Measurements from ENCODE around the gene NECTIN2. TPM values are rescaled to one million over a fixed set of nuclear protein-coding genes. Genes with fewer than 3 reads are reported as not detected.

The NECTIN2 gene
- total and polyA plus RNA-seq, 2 donors (not counting 1 experiment from before 2014, with no cell fraction given), result 0.15 to 0.32 TPM

- no peak overlapping the region for H3K4me3 ChIP-seq (ENCODE audit: control extremely low read depth in 1 of 5, extremely low read depth in 1 of 5, insufficient read depth in 1 of 5, low read depth in 2 of 5, low read length in 4 of 5)
- peaks cover 10% of the 10 kb centered on the region for H3K27me3 Mint-ChIP-seq
- 60% methylated on average over 2 of the region's 4 CpGs for WGBS (ENCODE audit: insufficient coverage)
- no peak for TF ChIP-seq EZH2 (IDR thresholded peaks at IDR 0.05; ENCODE audit: borderline replicate concordance, insufficient read depth, low read depth, low read length, poor library complexity, severe bottlenecking)
- no peak for TF ChIP-seq CTCF (IDR thresholded peaks at IDR 0.05)
- H3K9me3 ChIP-seq (ENCODE audit: control extremely low read depth in 1 of 3, control insufficient read depth in 2 of 3, insufficient read depth in 1 of 3, low read length in 2 of 3), result no peaks in the 10 kb centered on the region
- POLR2A ChIA-PET, result interaction anchor here (0.8 kb wide), 1 partner anchor 164 kb away, joined by 4 read pairs; no protein-coding TSS in a partner anchor
- H3K4me2 ChIP-seq (replicated peaks; ENCODE audit: low read depth, low read length, poor library complexity, severe bottlenecking), result no peak overlapping the region
- no peak overlapping the region for H3K4me3 Mint-ChIP-seq
- H3K36me3 ChIP-seq (replicated peaks in 1 of 2; ENCODE audit: control extremely low read depth in 1 of 2, control insufficient read depth in 1 of 2, extremely low read depth in 1 of 2, insufficient read depth in 2 of 2, low read length in 1 of 2), result no peaks in the 10 kb centered on the region
- no peak overlapping the region for H2AFZ ChIP-seq (ENCODE audit: insufficient read depth, low read depth, low read length, poor library complexity, severe bottlenecking)
- H3K27ac Mint-ChIP-seq, result no peak overlapping the region
- DNase-seq, result no peak
- no peaks in the 10 kb centered on the region for H4K20me1 ChIP-seq (ENCODE audit: control insufficient read depth, insufficient read depth, low read length, poor library complexity, severe bottlenecking)
- no peaks in the 10 kb centered on the region for H3K4me1 ChIP-seq (ENCODE audit: control insufficient read depth in 2 of 2, insufficient read depth in 2 of 2, low read length in 2 of 2)
- CTCF ChIA-PET, result no interaction called here
- peaks cover 0 to 3% (median 0%) of the 10 kb centered on the region in 4 experiments for H3K27me3 ChIP-seq (replicated peaks in 1 of 4; ENCODE audit: control extremely low read depth in 1 of 4, control insufficient read depth in 3 of 4, insufficient read depth in 4 of 4, low read length in 3 of 4)
- H3K9ac ChIP-seq (ENCODE audit: low read length), result no peak overlapping the region
- no peak overlapping the region for H3K27ac ChIP-seq (ENCODE audit: low read length in 2 of 2)
- H3K9me3 Mint-ChIP-seq (ENCODE audit: insufficient read depth), result no peaks in the 10 kb centered on the region
- intact Hi-C loops (cut with micrococcal nuclease), result no loop called here
- no peaks in the 10 kb centered on the region for H3K79me2 ChIP-seq (ENCODE audit: control insufficient read depth, insufficient read depth, low read length)
- no peaks in the 10 kb centered on the region for H3K4me1 Mint-ChIP-seq
- ATAC-seq (ENCODE audit: low read depth), result no peak
Observed at GRCh38 chr19:44872661-44873060, 26.6 kb downstream of the NECTIN2 start.

- no peaks in the 10 kb centered on the region for H3K36me3 ChIP-seq (replicated peaks in 1 of 2; ENCODE audit: control extremely low read depth in 1 of 2, control insufficient read depth in 1 of 2, extremely low read depth in 1 of 2, insufficient read depth in 2 of 2, low read length in 1 of 2)
- TF ChIP-seq EZH2 (IDR thresholded peaks at IDR 0.05; ENCODE audit: borderline replicate concordance, insufficient read depth, low read depth, low read length, poor library complexity, severe bottlenecking) (no peak), CTCF (IDR thresholded peaks at IDR 0.05) (no peak)
- H3K4me2 ChIP-seq (replicated peaks; ENCODE audit: low read depth, low read length, poor library complexity, severe bottlenecking), result no peak overlapping the region
- Mint-ChIP-seq H3K9me3 (ENCODE audit: insufficient read depth) (no peaks in the 10 kb centered on the region), H3K27me3 (peaks cover 15% of the 10 kb centered on the region), H3K27ac (no peak overlapping the region), H3K4me3 (no peak overlapping the region), H3K4me1 (no peaks in the 10 kb centered on the region)
- no peak for DNase-seq
- H3K4me1 ChIP-seq (ENCODE audit: control insufficient read depth in 2 of 2, insufficient read depth in 2 of 2, low read length in 2 of 2), result no peaks in the 10 kb centered on the region
- no peak for ATAC-seq (ENCODE audit: low read depth)
- no peaks in the 10 kb centered on the region for H4K20me1 ChIP-seq (ENCODE audit: control insufficient read depth, insufficient read depth, low read length, poor library complexity, severe bottlenecking)
- H3K4me3 ChIP-seq (ENCODE audit: control extremely low read depth in 1 of 5, extremely low read depth in 1 of 5, insufficient read depth in 1 of 5, low read depth in 2 of 5, low read length in 4 of 5), result no peak overlapping the region
- no peak overlapping the region for H3K9ac ChIP-seq (ENCODE audit: low read length)
- intact Hi-C loops (cut with micrococcal nuclease), result no loop called here
- H3K27ac ChIP-seq (ENCODE audit: low read length in 2 of 2), result no peak overlapping the region
- peaks cover 0 to 3% (median 0%) of the 10 kb centered on the region in 4 experiments for H3K27me3 ChIP-seq (replicated peaks in 1 of 4; ENCODE audit: control extremely low read depth in 1 of 4, control insufficient read depth in 3 of 4, insufficient read depth in 4 of 4, low read length in 3 of 4)
- H3K79me2 ChIP-seq (ENCODE audit: control insufficient read depth, insufficient read depth, low read length), result no peaks in the 10 kb centered on the region
- no peak overlapping the region for H2AFZ ChIP-seq (ENCODE audit: insufficient read depth, low read depth, low read length, poor library complexity, severe bottlenecking)
- POLR2A ChIA-PET, result no interaction called here
- CTCF ChIA-PET, result no interaction called here
- no peaks in the 10 kb centered on the region for H3K9me3 ChIP-seq (ENCODE audit: control extremely low read depth in 1 of 3, control insufficient read depth in 2 of 3, insufficient read depth in 1 of 3, low read length in 2 of 3)
- WGBS (ENCODE audit: insufficient coverage), result 88% methylated on average over 15 of the region's 16 CpGs
Observed at GRCh38 chr19:44874317-44874716, 28.2 kb downstream of the NECTIN2 start.

All from B cell (primary cell).